HepG2 (cell line): ENCODE data around the gene DAD1. TPM values are rescaled to one million over a fixed set of nuclear protein-coding genes. Genes with fewer than 3 reads are reported as not detected.
A peak's percentile ranks its signal among the peaks of the same experiment; 100 is the strongest.

Experiments used
- DPF2 ChIP-seq: sonication (generic); formaldehyde crosslinking; IDR thresholded peaks from 2 replicates; pipeline ENCODE4 v1.4.0; 2020; ENCODE audit warnings: mild to moderate bottlenecking, low read depth, missing genetic modification reagents, borderline replicate concordance
- FOXA1 ChIP-seq, 2 experiments: fragments of 450-650 bp in 1 of 2; sonication (generic) in 1 of 2; formaldehyde crosslinking in 1 of 2; IDR thresholded peaks; 2 replicates each; pipeline versions ENCODE4 v1.4.0 to v1.6.1; 2016 to 2020; ENCODE audit warnings: missing genetic modification reagents in 1 of 2
- GATAD1 ChIP-seq: IDR thresholded peaks from 2 replicates; pipeline ENCODE4 v1.6.1; 2016; ENCODE audit warnings: missing genetic modification reagents, missing compliant biosample characterization
- JUND ChIP-seq: sonication (generic); formaldehyde crosslinking; IDR thresholded peaks from 2 replicates; pipeline ENCODE4 v1.8.0; 2022; ENCODE audit warnings: mild to moderate bottlenecking, missing genetic modification reagents
- POLR2AphosphoS5 ChIP-seq: IDR thresholded peaks from 2 replicates; pipeline ENCODE4 v1.6.1; 2012; ENCODE audit warnings: low read depth, low read length
- SP1 ChIP-seq, 2 experiments: fragments of 450-650 bp in 1 of 2; sonication (generic) in 1 of 2; formaldehyde crosslinking in 1 of 2; IDR thresholded peaks; 2 replicates each; pipeline versions ENCODE4 v1.4.0 to v1.6.1; 2016 to 2020; ENCODE audit warnings: missing genetic modification reagents in 1 of 2
- TBX2 ChIP-seq: sonication (generic); formaldehyde crosslinking; IDR thresholded peaks from 2 replicates; pipeline ENCODE4 v1.5.0; 2020; ENCODE audit warnings: missing genetic modification reagents, mild to moderate bottlenecking, borderline replicate concordance
- YEATS4 ChIP-seq: sonication (generic); formaldehyde crosslinking; IDR thresholded peaks from 2 replicates; pipeline ENCODE4 v1.4.0; 2020; ENCODE audit warnings: missing genetic modification reagents, borderline replicate concordance
- ZMYM2 ChIP-seq: sonication (generic); formaldehyde crosslinking; IDR thresholded peaks from 2 replicates; pipeline ENCODE4 v1.8.0; 2022; ENCODE audit warnings: mild to moderate bottlenecking, missing genetic modification reagents
- ZMYM4 ChIP-seq: sonication (generic); formaldehyde crosslinking; IDR thresholded peaks from 2 replicates; pipeline ENCODE4 v1.8.1; 2023; ENCODE audit warnings: mild to moderate bottlenecking, missing genetic modification reagents
- ZNF552 ChIP-seq: sonication (generic); formaldehyde crosslinking; IDR thresholded peaks from 2 replicates; pipeline ENCODE4 v1.9.0; 2022; ENCODE audit warnings: missing genetic modification reagents, mild to moderate bottlenecking, borderline replicate concordance
- ZNF878 ChIP-seq: sonication (generic); formaldehyde crosslinking; IDR thresholded peaks from 2 replicates; pipeline ENCODE4 v1.8.1; 2023; ENCODE audit warnings: mild to moderate bottlenecking, missing genetic modification reagents, moderate library complexity
- polyA plus RNA-seq, 8 experiments: library from polyadenylated mRNA; depleted of rRNA in 3 of 8; stranded (reverse) in 7 of 8; unstranded in 1 of 8; fragments of >200 nt; fragmentation: Illumina TruSeq in 4 of 8; extraction: Trizol in 4 of 8; gene quantifications; 2 replicates each; pipeline versions ENCODE4 v1.2.1 to v1.2.3, GENCODE V29; 2011 to 2016; ENCODE audit warnings: low read depth in 4 of 8, missing spikeins in 1 of 8, mixed read lengths in 1 of 8; ENCODE audit not compliant: insufficient read depth in 1 of 8
- total RNA-seq, 5 experiments: library from RNA; depleted of rRNA; stranded (reverse); fragments of >200 nt; fragmentation: Illumina TruSeq; extraction: Trizol; gene quantifications; 2 replicates each; pipeline ENCODE4 v1.2.3, GENCODE V29; 2016; ENCODE audit warnings: low read depth in 1 of 5
- TF ChIP-seq, protein P1 (sequence below): sonication (generic); formaldehyde crosslinking; IDR thresholded peaks from 2 replicates; pipeline ENCODE4 v1.4.0; 2020; ENCODE audit warnings: missing genetic modification reagents
- TF ChIP-seq, protein P2 (sequence below): sonication (generic); formaldehyde crosslinking; IDR thresholded peaks from 2 replicates; pipeline ENCODE4 v1.5.1; 2020; ENCODE audit warnings: missing genetic modification reagents, mild to moderate bottlenecking, borderline replicate concordance
- TF ChIP-seq, protein P3 (sequence below): sonication (generic); formaldehyde crosslinking; IDR thresholded peaks from 2 replicates; pipeline ENCODE4 v1.8.0; 2022; ENCODE audit warnings: mild to moderate bottlenecking, missing genetic modification reagents, borderline replicate concordance
- TF ChIP-seq, protein P4 (sequence below): sonication (generic); formaldehyde crosslinking; conservative IDR thresholded peaks from 2 replicates; pipeline ENCODE4 v1.4.0; 2020; ENCODE audit warnings: missing genetic modification reagents
- TF ChIP-seq, protein P5 (sequence below): fragments of 450-650 bp; IDR thresholded peaks from 2 replicates; pipeline ENCODE4 v1.6.1; 2017
- TF ChIP-seq, protein P6 (sequence below): sonication (generic); formaldehyde crosslinking; IDR thresholded peaks from 2 replicates; pipeline ENCODE4 v1.5.0; 2020; ENCODE audit warnings: mild to moderate bottlenecking, missing genetic modification reagents, borderline replicate concordance

DAD1 gene
- total and polyA plus RNA-seq, 2 of the 13 experiments (the other 11 are each of a cell fraction or from before 2014, with no cell fraction given) = 558 to 626 TPM

DNA sequence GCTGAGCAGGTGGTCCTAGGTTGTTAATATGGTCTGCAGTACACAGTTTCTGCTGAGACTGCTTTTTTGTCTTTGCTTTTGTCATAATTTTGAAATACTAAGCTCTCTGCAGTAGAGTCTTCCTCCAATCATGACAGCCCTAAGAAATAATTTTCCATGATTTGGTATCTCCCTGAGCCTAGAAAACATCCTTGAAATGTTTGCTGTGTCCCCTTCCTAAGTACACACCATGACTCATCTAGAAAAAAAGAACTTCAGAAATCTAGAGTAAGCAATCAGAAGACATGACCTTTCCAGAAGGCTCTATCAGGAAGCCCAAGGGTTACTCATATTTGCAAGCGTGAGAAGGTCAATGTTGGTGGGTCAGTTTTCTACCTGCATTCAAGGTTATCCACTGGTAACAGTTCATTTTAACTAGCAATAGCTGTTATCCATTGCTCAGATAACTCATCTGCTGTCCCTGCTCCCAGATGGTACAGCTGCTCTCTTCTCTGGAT, 16.4 kb downstream of the DAD1 start (continued):
- no peak for TF ChIP-seq GATAD1
- peak; percentile 27; the same call in 1 of the 2 replicates for TF ChIP-seq TBX2 (CRISPR knock-in tag)
- TF ChIP-seq, protein P1, sequence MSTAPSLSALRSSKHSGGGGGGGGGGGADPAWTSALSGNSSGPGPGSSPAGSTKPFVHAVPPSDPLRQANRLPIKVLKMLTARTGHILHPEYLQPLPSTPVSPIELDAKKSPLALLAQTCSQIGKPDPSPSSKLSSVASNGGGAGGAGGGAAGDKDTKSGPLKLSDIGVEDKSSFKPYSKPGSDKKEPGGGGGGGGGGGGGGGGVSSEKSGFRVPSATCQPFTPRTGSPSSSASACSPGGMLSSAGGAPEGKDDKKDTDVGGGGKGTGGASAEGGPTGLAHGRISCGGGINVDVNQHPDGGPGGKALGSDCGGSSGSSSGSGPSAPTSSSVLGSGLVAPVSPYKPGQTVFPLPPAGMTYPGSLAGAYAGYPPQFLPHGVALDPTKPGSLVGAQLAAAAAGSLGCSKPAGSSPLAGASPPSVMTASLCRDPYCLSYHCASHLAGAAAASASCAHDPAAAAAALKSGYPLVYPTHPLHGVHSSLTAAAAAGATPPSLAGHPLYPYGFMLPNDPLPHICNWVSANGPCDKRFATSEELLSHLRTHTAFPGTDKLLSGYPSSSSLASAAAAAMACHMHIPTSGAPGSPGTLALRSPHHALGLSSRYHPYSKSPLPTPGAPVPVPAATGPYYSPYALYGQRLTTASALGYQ (CRISPR knock-in tag) = 0 out of 2 replicates have a peak, but pooled peaks have one; percentile 51
- peak; percentile 86 for TF ChIP-seq JUND (CRISPR knock-in tag)
- peak; percentile 36; the same call in 1 of the 2 replicates for TF ChIP-seq ZNF878 (CRISPR knock-in tag)
- TF ChIP-seq ZMYM2 (CRISPR knock-in tag) = 0 out of 2 replicates have a peak, but pooled peaks have one; percentile 45
- TF ChIP-seq YEATS4 (CRISPR knock-in tag) = no peak
- TF ChIP-seq, protein P2, sequence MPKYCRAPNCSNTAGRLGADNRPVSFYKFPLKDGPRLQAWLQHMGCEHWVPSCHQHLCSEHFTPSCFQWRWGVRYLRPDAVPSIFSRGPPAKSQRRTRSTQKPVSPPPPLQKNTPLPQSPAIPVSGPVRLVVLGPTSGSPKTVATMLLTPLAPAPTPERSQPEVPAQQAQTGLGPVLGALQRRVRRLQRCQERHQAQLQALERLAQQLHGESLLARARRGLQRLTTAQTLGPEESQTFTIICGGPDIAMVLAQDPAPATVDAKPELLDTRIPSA (CRISPR knock-in tag) = no peak
- no peak for TF ChIP-seq POLR2AphosphoS5
- TF ChIP-seq, protein P3, sequence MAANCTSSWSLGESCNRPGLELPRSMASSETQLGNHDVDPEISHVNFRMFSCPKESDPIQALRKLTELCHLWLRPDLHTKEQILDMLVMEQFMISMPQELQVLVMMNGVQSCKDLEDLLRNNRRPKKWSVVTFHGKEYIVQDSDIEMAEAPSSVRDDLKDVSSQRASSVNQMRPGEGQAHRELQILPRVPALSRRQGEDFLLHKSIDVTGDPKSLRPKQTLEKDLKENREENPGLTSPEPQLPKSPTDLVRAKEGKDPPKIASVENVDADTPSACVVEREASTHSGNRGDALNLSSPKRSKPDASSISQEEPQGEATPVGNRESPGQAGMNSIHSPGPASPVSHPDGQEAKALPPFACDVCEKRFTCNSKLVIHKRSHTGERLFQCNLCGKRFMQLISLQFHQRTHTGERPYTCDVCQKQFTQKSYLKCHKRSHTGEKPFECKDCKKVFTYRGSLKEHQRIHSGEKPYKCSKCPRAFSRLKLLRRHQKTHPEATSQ (CRISPR knock-in tag) = no peak
- TF ChIP-seq, protein P4, sequence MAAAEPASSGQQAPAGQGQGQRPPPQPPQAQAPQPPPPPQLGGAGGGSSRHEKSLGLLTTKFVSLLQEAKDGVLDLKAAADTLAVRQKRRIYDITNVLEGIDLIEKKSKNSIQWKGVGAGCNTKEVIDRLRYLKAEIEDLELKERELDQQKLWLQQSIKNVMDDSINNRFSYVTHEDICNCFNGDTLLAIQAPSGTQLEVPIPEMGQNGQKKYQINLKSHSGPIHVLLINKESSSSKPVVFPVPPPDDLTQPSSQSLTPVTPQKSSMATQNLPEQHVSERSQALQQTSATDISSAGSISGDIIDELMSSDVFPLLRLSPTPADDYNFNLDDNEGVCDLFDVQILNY (CRISPR knock-in tag) = no peak
- TF ChIP-seq FOXA1 (IDR thresholded peaks at IDR 0.05) = 0 out of 2 replicates have a peak, but pooled peaks have one; percentile 10
- TF ChIP-seq FOXA1 (CRISPR knock-in tag; IDR thresholded peaks at IDR 0.05) = peak; percentile 88
- no peak for TF ChIP-seq ZNF552 (CRISPR knock-in tag)
- TF ChIP-seq, protein P5, sequence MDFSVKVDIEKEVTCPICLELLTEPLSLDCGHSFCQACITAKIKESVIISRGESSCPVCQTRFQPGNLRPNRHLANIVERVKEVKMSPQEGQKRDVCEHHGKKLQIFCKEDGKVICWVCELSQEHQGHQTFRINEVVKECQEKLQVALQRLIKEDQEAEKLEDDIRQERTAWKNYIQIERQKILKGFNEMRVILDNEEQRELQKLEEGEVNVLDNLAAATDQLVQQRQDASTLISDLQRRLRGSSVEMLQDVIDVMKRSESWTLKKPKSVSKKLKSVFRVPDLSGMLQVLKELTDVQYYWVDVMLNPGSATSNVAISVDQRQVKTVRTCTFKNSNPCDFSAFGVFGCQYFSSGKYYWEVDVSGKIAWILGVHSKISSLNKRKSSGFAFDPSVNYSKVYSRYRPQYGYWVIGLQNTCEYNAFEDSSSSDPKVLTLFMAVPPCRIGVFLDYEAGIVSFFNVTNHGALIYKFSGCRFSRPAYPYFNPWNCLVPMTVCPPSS = no peak
- 0 out of 2 replicates have a peak, but pooled peaks have one; percentile 32 for TF ChIP-seq ZMYM4
- TF ChIP-seq, protein P6, sequence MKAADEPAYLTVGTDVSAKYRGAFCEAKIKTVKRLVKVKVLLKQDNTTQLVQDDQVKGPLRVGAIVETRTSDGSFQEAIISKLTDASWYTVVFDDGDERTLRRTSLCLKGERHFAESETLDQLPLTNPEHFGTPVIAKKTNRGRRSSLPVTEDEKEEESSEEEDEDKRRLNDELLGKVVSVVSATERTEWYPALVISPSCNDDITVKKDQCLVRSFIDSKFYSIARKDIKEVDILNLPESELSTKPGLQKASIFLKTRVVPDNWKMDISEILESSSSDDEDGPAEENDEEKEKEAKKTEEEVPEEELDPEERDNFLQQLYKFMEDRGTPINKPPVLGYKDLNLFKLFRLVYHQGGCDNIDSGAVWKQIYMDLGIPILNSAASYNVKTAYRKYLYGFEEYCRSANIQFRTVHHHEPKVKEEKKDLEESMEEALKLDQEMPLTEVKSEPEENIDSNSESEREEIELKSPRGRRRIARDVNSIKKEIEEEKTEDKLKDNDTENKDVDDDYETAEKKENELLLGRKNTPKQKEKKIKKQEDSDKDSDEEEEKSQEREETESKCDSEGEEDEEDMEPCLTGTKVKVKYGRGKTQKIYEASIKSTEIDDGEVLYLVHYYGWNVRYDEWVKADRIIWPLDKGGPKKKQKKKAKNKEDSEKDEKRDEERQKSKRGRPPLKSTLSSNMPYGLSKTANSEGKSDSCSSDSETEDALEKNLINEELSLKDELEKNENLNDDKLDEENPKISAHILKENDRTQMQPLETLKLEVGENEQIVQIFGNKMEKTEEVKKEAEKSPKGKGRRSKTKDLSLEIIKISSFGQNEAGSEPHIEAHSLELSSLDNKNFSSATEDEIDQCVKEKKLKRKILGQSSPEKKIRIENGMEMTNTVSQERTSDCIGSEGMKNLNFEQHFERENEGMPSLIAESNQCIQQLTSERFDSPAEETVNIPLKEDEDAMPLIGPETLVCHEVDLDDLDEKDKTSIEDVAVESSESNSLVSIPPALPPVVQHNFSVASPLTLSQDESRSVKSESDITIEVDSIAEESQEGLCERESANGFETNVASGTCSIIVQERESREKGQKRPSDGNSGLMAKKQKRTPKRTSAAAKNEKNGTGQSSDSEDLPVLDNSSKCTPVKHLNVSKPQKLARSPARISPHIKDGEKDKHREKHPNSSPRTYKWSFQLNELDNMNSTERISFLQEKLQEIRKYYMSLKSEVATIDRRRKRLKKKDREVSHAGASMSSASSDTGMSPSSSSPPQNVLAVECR = no peak
- no peak for TF ChIP-seq SP1 (IDR thresholded peaks at IDR 0.05)
- TF ChIP-seq SP1 (CRISPR knock-in tag; IDR thresholded peaks at IDR 0.05) = no peak
- peak; percentile 62; the same call in 1 of the 2 replicates for TF ChIP-seq DPF2
